ENCODE measurements around the gene PCK2. TPM values are rescaled to one million over a fixed set of nuclear protein-coding genes. Genes with fewer than 3 reads are reported as not detected.

Gene PCK2
- total and polyA plus RNA-seq, 2 of the 13 experiments (the other 11 are each of a cell fraction or from before 2014, with no cell fraction given): 129 to 272 TPM

DNA sequence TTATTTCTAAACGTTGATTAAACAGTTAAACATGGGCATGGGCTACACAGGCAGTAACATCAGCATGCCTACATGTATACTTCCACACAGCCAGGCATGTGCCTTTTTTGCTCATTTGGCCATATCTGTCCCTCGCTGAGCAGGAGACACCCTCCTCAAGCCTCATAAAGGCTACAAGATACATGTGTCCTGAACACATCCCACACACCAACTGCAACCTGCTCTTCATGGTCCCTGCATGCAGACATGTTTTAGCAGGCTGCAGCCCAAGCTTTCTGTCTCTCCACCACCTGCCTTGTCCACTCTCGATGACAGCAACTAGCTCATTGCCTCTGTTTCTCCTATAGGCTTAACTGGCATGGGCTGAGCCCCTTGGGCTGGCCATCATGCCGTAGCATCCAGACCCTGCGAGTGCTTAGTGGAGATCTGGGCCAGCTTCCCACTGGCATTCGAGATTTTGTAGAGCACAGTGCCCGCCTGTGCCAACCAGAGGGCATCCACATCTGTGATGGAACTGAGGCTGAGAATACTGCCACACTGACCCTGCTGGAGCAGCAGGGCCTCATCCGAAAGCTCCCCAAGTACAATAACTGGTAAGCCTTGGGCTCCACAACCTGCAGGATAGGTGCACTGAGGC, 2.6 kb downstream of the PCK2 start (continued):
- TF ChIP-seq ZNF567 (CRISPR knock-in tag; IDR thresholded peaks at IDR 0.05; ENCODE audit: borderline replicate concordance) (no peak), TEAD3 (CRISPR knock-in tag; optimal IDR thresholded peaks at IDR 0.05; ENCODE audit: borderline replicate concordance) (peak; percentile 64), ZNF205 (CRISPR knock-in tag; IDR thresholded peaks at IDR 0.05) (no peak), BHLHE40 (IDR thresholded peaks at IDR 0.05; ENCODE audit: low read length) (no peak), ZNF775 (CRISPR knock-in tag; IDR thresholded peaks at IDR 0.05; ENCODE audit: borderline replicate concordance) (no peak), ZNF607 (CRISPR knock-in tag; IDR thresholded peaks at IDR 0.05; ENCODE audit: borderline replicate concordance) (no peak), ZKSCAN5 (CRISPR knock-in tag; IDR thresholded peaks at IDR 0.05) (peak; percentile 45; the same call in 1 of the 2 replicates), ZFYVE20 (CRISPR knock-in tag; IDR thresholded peaks at IDR 0.05; ENCODE audit: borderline replicate concordance, low read depth) (no peak), ZNF776 (CRISPR knock-in tag; IDR thresholded peaks at IDR 0.05) (peak; percentile 66; the same call in 1 of the 2 replicates), GATAD1 (CRISPR knock-in tag; IDR thresholded peaks at IDR 0.05) (peak; percentile 21; the same call in 1 of the 2 replicates), ZNF44 (CRISPR knock-in tag; IDR thresholded peaks at IDR 0.05) (no peak), NCOA5 (CRISPR knock-in tag; IDR thresholded peaks at IDR 0.05) (no peak)
- TF ChIP-seq, protein P1, sequence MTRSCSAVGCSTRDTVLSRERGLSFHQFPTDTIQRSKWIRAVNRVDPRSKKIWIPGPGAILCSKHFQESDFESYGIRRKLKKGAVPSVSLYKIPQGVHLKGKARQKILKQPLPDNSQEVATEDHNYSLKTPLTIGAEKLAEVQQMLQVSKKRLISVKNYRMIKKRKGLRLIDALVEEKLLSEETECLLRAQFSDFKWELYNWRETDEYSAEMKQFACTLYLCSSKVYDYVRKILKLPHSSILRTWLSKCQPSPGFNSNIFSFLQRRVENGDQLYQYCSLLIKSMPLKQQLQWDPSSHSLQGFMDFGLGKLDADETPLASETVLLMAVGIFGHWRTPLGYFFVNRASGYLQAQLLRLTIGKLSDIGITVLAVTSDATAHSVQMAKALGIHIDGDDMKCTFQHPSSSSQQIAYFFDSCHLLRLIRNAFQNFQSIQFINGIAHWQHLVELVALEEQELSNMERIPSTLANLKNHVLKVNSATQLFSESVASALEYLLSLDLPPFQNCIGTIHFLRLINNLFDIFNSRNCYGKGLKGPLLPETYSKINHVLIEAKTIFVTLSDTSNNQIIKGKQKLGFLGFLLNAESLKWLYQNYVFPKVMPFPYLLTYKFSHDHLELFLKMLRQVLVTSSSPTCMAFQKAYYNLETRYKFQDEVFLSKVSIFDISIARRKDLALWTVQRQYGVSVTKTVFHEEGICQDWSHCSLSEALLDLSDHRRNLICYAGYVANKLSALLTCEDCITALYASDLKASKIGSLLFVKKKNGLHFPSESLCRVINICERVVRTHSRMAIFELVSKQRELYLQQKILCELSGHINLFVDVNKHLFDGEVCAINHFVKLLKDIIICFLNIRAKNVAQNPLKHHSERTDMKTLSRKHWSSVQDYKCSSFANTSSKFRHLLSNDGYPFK (CRISPR knock-in tag; IDR thresholded peaks at IDR 0.05; ENCODE audit: borderline replicate concordance): no peak
- TF ChIP-seq, protein P2, sequence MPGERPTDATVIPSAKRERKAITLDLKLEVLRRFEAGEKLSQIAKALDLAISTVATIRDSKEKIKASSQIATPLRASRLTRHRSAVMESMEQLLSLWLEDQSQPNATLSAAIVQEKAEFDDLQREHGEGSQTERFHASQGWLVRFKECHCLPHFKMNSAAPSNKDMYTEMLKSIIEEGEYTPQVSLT (CRISPR knock-in tag; IDR thresholded peaks at IDR 0.05; ENCODE audit: borderline replicate concordance, low read depth): no peak
- TF ChIP-seq, protein P3, sequence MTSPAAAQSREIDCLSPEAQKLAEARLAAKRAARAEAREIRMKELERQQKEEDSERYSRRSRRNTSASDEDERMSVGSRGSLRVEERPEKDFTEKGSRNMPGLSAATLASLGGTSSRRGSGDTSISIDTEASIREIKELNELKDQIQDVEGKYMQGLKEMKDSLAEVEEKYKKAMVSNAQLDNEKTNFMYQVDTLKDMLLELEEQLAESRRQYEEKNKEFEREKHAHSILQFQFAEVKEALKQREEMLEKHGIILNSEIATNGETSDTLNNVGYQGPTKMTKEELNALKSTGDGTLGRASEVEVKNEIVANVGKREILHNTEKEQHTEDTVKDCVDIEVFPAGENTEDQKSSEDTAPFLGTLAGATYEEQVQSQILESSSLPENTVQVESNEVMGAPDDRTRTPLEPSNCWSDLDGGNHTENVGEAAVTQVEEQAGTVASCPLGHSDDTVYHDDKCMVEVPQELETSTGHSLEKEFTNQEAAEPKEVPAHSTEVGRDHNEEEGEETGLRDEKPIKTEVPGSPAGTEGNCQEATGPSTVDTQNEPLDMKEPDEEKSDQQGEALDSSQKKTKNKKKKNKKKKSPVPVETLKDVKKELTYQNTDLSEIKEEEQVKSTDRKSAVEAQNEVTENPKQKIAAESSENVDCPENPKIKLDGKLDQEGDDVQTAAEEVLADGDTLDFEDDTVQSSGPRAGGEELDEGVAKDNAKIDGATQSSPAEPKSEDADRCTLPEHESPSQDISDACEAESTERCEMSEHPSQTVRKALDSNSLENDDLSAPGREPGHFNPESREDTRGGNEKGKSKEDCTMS (CRISPR knock-in tag; conservative IDR thresholded peaks at IDR 0.05): no peak; the same call in 1 of the 2 replicates
- TF ChIP-seq, protein P4, sequence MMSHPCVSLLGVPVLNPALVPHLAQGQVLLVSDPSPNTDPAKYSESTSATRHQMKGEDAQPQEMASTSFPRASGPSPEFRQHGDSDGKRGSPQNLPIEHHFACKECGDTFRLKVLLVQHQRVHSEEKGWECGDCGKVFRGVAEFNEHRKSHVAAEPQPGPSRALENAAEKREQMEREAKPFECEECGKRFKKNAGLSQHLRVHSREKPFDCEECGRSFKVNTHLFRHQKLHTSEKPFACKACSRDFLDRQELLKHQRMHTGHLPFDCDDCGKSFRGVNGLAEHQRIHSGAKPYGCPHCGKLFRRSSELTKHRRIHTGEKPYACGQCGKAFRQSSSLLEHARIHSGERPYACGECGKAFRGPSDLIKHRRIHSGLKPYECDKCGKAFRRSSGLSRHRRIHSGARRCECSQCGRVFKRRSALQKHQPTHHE (CRISPR knock-in tag; IDR thresholded peaks at IDR 0.05; ENCODE audit: borderline replicate concordance): no peak
